GM10266 (cell line): Measurements from ENCODE around the gene HABP2.
A peak's percentile ranks its signal among the peaks of the same experiment; 100 is the strongest.

ENCODE experiments used
- DNase-seq: peaks from one replicate; pipeline ENCODE4 v3.0.0; 2012; ENCODE audit errors: extremely low spot score
- CTCF ChIP-seq: IDR thresholded peaks from 2 replicates; pipeline ENCODE4 v1.5.1; 2012; ENCODE audit warnings: mild to moderate bottlenecking, low read depth; ENCODE audit not compliant: control insufficient read depth, insufficient read depth; ENCODE audit errors: missing control alignments

The HABP2 gene

GRCh38 chr10:113609704-113610108 is 56.9 kb downstream of the HABP2 start:
- DNase-seq, result no peak
- TF ChIP-seq CTCF, result no peak

GRCh38 chr10:113610631-113611601 is 58.1 kb downstream of the HABP2 start:
- TF ChIP-seq CTCF, result no peak
- no peak for DNase-seq

- TF ChIP-seq CTCF, result no peak
- no peak for DNase-seq
Observed at GRCh38 chr10:113612154-113612553, 59.3 kb downstream of the HABP2 start.

GRCh38 chr10:113613427-113613826 is 60.6 kb downstream of the HABP2 start:
- TF ChIP-seq CTCF, result no peak
- DNase-seq, result no peak

GRCh38 chr10:113613977-113614690 is 61.3 kb downstream of the HABP2 start:
- TF ChIP-seq CTCF, result no peak
- DNase-seq, result no peak

GRCh38 chr10:113616244-113617074 is 63.6 kb downstream of the HABP2 start:
- TF ChIP-seq CTCF, result peak; percentile 31
- no peak for DNase-seq
